CD4-positive, alpha-beta T cell (primary cell): ENCODE results near the gene CADPS. TPM values are rescaled to one million over a fixed set of nuclear protein-coding genes. Genes with fewer than 3 reads are reported as not detected.

Experiments used
- ATAC-seq: fragments of 200-7000 bp; cut with Tn5 transposase; one replicate; pipeline ENCODE4 v1.10.0; 2022; ENCODE audit warnings: mild to moderate bottlenecking; ENCODE audit not compliant: poor library complexity
- CTCF ChIA-PET: fragments of 350-600 bp; sonication (Branson Sonifier 250); formaldehyde crosslinking; loops from one replicate; lab custom pipeline; 2021; ENCODE audit warnings: antibody characterized with exemption, inconsistent platforms; lab: Charles Lee
- POLR2A ChIA-PET: fragments of 350-600 bp; sonication (Branson Sonifier 250); formaldehyde crosslinking; loops from one replicate; lab custom pipeline; 2021; ENCODE audit warnings: antibody characterized with exemption, inconsistent platforms; lab: Charles Lee
- DNase-seq, 14 experiments: peaks; one replicate each; pipeline ENCODE4 v3.0.0-alpha.2; 2013 to 2020; ENCODE audit warnings: mixed read lengths in 2 of 14
- H3K27ac ChIP-seq, 2 donors: one replicate each; pipeline versions ENCODE4 v1.5.1 to v1.7.0; 2013; ENCODE audit warnings: low read length in 2 of 2, low read depth in 1 of 2, mild to moderate bottlenecking in 1 of 2
- H3K27me3 ChIP-seq, 2 experiments: 1 replicate in 1 of 2; 2 replicates in 1 of 2; pipeline versions ENCODE4 v1.6.1 to v1.7.0; 2013; ENCODE audit warnings: low read length in 2 of 2, control low read depth in 1 of 2, mild to moderate bottlenecking in 1 of 2, moderate library complexity in 1 of 2; ENCODE audit not compliant: insufficient read depth in 2 of 2, control insufficient read depth in 1 of 2
- H3K36me3 ChIP-seq: one replicate; pipeline ENCODE4 v1.6.1; 2013; ENCODE audit warnings: low read length, control low read depth; ENCODE audit not compliant: insufficient read depth
- H3K4me1 ChIP-seq: one replicate; pipeline ENCODE4 v1.6.1; 2013; ENCODE audit warnings: low read length, control low read depth; ENCODE audit not compliant: insufficient read depth
- H3K4me3 ChIP-seq: one replicate; pipeline ENCODE4 v1.5.1; 2013; ENCODE audit warnings: mild to moderate bottlenecking, low read length, moderate library complexity
- H3K9me3 ChIP-seq, 2 experiments: 1 replicate in 1 of 2; 2 replicates in 1 of 2; pipeline versions ENCODE4 v1.6.1 to v1.7.0; 2013; ENCODE audit warnings: low read length in 2 of 2, mild to moderate bottlenecking in 2 of 2, control low read depth in 1 of 2, moderate library complexity in 1 of 2; ENCODE audit not compliant: control insufficient read depth in 1 of 2, insufficient read depth in 1 of 2
- H3K27ac Mint-ChIP-seq: one replicate; pipeline ENCODE4 v1.8.0; 2020; ENCODE audit warnings: mixed read lengths
- H3K27me3 Mint-ChIP-seq: one replicate; pipeline ENCODE4 v1.8.0; 2021; ENCODE audit warnings: mixed read lengths
- H3K36me3 Mint-ChIP-seq: one replicate; pipeline ENCODE4 v1.8.0; 2021; ENCODE audit warnings: low read depth, mixed read lengths
- H3K4me1 Mint-ChIP-seq: one replicate; pipeline ENCODE4 v1.8.0; 2021; ENCODE audit warnings: low read depth, mixed read lengths
- H3K4me3 Mint-ChIP-seq: one replicate; pipeline ENCODE4 v1.8.0; 2020; ENCODE audit warnings: mild to moderate bottlenecking, mixed read lengths
- H3K9me3 Mint-ChIP-seq: one replicate; pipeline ENCODE4 v1.8.0; 2020; ENCODE audit warnings: mixed read lengths
- intact Hi-C, 2 experiments: fragments of 100-400 bp; cut with DNase I in 1 of 2; cut with micrococcal nuclease in 1 of 2; formaldehyde crosslinking; loops; one replicate each; pipeline versions ENCODE4 v1.15.1 to v1.9.0; 2023 to 2025; cut with DNase I, micrococcal nuclease
- total RNA-seq, 174 experiments: library from RNA in 2 of 174; stranded (reverse) in 2 of 174; gene quantifications; one replicate each; pipeline ENCODE4 v1.2.3 and lab custom pipeline; 2021 to 2026
- TF ChIP-seq, protein P1 (sequence below): fragments of 200-600 bp; IDR thresholded peaks from one replicate; pipeline ENCODE4 v1.8.0; 2022; ENCODE audit warnings: antibody characterized with exemption, mild to moderate bottlenecking

The CADPS gene
- total RNA-seq, 2 experiments from 2014 or later = not detected

DNA sequence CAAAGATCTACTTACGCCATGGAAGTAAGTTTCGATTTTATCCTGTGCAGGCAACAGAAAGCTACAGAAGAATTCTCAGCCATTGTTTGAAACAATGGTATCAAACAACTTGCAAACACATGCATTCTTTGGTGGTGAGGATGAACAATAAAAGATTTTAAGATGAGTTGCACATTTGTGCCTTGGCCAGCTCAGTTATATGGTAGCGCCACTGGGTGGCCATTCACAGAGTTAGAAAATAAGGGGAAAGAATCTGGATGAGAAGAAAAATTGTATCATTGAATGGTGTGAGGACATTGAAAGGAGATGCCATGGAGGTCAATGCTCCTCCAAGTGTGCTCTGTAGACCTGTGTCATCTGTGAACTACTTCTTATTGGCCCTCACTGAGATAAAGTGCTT is 11.6 kb downstream of the CADPS start:
- intact Hi-C loops = no loop called here
- ChIA-PET POLR2A (no interaction called here), CTCF (no interaction called here)
- TF ChIP-seq, protein P1, sequence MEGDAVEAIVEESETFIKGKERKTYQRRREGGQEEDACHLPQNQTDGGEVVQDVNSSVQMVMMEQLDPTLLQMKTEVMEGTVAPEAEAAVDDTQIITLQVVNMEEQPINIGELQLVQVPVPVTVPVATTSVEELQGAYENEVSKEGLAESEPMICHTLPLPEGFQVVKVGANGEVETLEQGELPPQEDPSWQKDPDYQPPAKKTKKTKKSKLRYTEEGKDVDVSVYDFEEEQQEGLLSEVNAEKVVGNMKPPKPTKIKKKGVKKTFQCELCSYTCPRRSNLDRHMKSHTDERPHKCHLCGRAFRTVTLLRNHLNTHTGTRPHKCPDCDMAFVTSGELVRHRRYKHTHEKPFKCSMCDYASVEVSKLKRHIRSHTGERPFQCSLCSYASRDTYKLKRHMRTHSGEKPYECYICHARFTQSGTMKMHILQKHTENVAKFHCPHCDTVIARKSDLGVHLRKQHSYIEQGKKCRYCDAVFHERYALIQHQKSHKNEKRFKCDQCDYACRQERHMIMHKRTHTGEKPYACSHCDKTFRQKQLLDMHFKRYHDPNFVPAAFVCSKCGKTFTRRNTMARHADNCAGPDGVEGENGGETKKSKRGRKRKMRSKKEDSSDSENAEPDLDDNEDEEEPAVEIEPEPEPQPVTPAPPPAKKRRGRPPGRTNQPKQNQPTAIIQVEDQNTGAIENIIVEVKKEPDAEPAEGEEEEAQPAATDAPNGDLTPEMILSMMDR = no peak
- DNase-seq (no peak), ATAC-seq (no peak)
- no peaks in the 10 kb centered on the region for H3K9me3 ChIP-seq
- Mint-ChIP-seq H3K27ac (no peak overlapping the region), H3K4me1 (no peaks in the 10 kb centered on the region), H3K36me3 (no peaks in the 10 kb centered on the region), H3K4me3 (no peak overlapping the region), H3K27me3 (peaks cover 5% of the 10 kb centered on the region), H3K9me3 (peaks cover 6% of the 10 kb centered on the region)
- H3K36me3 ChIP-seq = no peaks in the 10 kb centered on the region
- H3K27me3 ChIP-seq = no peaks in the 10 kb centered on the region
- no peak overlapping the region for H3K4me3 ChIP-seq
- no peak overlapping the region for H3K27ac ChIP-seq
- no peaks in the 10 kb centered on the region for H3K4me1 ChIP-seq

DNA sequence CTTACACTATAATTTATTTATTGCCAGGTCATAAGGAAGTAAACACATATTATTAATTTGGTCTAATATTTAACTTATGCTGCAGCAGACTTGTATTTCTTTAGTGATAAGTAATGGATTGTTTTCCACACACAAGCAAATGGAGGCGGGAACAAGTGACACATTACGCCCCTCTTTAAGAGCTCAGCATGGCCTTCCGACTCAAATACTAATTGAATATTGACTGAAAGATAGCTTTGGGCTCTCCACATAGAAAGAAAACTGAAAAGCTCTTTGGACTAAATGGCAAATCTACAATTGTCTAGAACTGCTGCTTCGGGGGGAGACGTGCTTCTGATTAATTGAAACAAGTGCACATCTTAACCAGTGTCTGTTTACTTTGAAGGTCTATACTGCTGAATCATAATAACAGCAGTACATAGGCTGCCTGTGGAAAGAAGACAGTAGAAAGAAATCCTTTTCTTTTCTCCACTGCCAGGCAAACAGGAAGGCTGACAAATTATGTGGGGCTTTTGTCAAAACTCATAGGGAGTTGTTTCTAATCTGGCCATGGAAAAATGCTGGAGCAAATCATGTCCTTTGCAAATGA is 15.9 kb downstream of the CADPS start:
- H3K9me3 Mint-ChIP-seq = no peaks in the 10 kb centered on the region
- POLR2A ChIA-PET = no interaction called here
- CTCF ChIA-PET = no interaction called here
- no peaks in the 10 kb centered on the region for H3K27me3 Mint-ChIP-seq
- no peak overlapping the region for H3K4me3 Mint-ChIP-seq
- no peaks in the 10 kb centered on the region for H3K4me1 Mint-ChIP-seq
- Histone ChIP-seq H3K27ac (no peak overlapping the region), H3K36me3 (no peaks in the 10 kb centered on the region), H3K27me3 (no peaks in the 10 kb centered on the region), H3K9me3 (no peaks in the 10 kb centered on the region), H3K4me3 (no peak overlapping the region), H3K4me1 (no peaks in the 10 kb centered on the region)
- DNase-seq (no peak), ATAC-seq (no peak)
- TF ChIP-seq, protein P1 = no peak
- intact Hi-C loops = no loop called here
- no peaks in the 10 kb centered on the region for H3K36me3 Mint-ChIP-seq
- H3K27ac Mint-ChIP-seq = no peak overlapping the region

DNA sequence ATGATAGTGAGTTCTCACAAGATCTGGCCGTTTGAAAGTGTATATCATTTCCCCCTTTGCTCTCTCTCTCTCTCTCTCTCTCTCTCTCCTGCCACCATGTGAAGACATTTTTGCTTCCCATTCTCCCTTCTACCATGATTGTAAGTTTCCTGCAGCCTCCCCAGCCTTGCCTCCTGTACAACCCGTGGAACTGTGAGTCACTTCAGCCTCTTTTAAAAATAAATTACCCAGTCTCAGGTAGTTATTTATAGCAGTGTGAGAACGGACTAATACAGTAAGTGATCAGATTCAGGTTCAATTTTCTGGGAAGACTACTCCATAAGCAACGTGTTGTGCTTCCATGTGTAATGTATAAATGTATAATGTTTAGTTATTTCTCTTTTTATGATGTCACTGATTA is 29.2 kb downstream of the CADPS start:
- intact Hi-C loops = no loop called here
- Histone ChIP-seq H3K27me3 (no peaks in the 10 kb centered on the region), H3K36me3 (no peaks in the 10 kb centered on the region), H3K4me1 (no peaks in the 10 kb centered on the region), H3K27ac (no peak overlapping the region), H3K4me3 (no peak overlapping the region), H3K9me3 (no peaks in the 10 kb centered on the region)
- Mint-ChIP-seq H3K4me1 (no peaks in the 10 kb centered on the region), H3K4me3 (no peak overlapping the region), H3K27ac (no peak overlapping the region), H3K27me3 (no peaks in the 10 kb centered on the region), H3K36me3 (no peaks in the 10 kb centered on the region), H3K9me3 (peaks cover 6% of the 10 kb centered on the region)
- DNase-seq (no peak), ATAC-seq (no peak)
- ChIA-PET CTCF (no interaction called here), POLR2A (no interaction called here)
- TF ChIP-seq, protein P1 = no peak
